HG03521 (cell line): ENCODE results near the gene KCNAB1.
"Not testable (repeated sequence)": the region's sequence is repeated elsewhere in the genome, so short reads cannot be mapped to it uniquely, and the experiment has no call there.

ENCODE experiments used
- ATAC-seq: cut with Tn5 transposase; IDR thresholded peaks from one replicate; pipeline ENCODE4 v1.9.1; 2021; ENCODE audit warnings: mild to moderate bottlenecking, moderate library complexity; ENCODE audit not compliant: unreplicated experiment

The KCNAB1 gene

DNA sequence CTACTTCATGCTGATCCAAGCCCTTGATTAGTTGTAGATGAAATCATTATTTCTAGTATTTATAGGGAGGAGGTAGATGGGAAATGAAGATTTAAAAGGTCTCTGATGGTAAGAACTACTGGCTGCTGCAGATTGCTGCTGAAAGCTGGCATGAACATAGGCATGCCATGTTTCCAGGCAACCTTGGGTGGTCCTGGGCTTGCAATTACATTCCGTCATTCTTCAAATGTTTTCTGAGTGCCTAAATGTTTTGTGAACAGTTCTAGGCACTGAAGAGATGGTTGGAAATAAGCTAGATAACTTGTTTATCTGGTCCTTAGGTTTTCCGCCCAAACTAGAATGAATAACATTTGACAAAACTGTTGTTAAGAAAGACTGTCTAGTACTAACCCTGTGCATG, 95.8 kb downstream of the KCNAB1 start:
- ATAC-seq, result no peak

DNA sequence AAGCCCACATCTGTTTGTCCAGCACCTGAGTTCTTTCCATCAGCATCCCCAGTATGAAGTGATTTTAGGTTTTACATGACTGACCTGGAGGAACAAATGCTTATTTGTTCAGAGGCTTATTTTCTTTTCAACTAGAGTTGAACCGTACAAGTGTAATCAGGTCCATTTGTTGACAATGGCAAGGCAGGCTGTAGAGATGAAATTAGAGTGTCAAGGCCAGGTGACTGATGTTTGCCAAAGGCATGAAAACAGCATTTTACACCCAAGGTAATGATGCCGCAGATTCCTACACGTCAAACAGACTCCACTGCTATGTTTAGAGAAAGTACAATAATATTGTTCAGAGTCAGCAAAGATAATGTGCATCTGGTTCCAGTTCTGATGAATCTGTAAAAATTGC, 96.5 kb downstream of the KCNAB1 start:
- no peak for ATAC-seq

DNA sequence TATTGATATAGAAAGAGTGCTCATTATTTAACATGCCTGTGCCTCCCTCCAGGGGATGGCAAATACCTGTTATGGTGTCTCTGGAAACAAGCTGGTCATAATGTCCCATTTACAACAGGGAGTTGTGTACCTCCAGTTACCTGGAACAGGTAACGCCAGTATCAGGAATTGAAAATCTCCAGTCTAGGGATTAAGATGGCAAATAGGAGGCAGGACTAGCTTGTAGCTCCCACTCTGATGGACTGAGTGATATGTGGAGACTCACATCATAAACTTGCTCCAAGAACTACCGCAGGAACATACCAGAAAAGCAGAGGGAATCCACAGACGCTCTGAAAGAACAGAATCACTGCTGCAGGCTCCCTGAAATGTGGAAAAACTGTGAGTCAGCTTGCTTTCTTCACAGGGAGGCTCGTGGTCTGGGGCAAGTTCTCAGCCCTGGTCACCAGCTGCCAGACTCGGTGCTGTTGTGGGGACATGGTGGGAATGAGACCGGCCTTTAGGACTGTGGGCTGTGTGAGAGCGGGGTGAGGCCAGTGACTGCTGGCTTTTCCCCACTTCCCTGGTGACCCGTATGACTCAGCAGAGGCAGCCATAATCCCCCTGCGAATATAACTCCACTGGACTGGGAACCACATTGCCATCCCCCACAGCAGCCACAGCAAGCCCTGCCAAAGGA, 97.4 kb downstream of the KCNAB1 start:
- ATAC-seq, result no peak

DNA sequence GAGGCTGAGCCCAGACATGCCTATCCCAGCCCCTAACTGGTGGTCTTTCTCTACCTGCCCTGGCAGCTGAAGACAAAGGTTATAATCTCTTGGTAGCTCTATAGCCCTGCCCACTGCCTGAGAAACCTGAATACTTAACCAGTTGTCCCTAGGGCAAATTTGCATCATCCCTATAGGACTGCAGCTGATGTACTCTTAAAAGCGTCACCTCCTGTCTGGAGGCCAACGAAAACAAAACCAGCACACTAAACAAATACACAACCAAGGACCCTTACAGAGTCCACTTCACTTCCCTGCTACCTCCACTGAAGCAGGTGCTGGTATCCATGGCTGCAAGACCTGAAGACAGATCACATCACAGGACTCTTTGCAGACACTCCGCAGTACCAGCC, 98.0 kb downstream of the KCNAB1 start:
- ATAC-seq, result no peak

DNA sequence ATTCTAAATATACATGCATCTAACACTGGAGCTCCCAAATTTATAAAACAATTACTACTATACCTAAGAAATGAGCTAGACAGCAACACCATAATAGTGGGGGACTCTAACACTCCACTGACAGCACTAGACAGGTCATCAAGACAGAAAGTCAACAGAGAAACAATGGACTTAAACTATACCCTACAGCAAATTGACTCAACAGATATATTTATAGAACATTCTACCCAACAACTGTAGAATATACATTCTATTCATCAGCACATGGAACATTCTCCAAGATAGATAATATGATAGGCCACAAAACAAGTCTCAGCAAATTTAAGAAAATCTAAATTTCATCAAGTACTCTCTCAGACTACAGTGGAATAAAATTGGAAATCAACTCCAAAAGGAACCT, 102.0 kb downstream of the KCNAB1 start:
- not testable (repeated sequence) for ATAC-seq

DNA sequence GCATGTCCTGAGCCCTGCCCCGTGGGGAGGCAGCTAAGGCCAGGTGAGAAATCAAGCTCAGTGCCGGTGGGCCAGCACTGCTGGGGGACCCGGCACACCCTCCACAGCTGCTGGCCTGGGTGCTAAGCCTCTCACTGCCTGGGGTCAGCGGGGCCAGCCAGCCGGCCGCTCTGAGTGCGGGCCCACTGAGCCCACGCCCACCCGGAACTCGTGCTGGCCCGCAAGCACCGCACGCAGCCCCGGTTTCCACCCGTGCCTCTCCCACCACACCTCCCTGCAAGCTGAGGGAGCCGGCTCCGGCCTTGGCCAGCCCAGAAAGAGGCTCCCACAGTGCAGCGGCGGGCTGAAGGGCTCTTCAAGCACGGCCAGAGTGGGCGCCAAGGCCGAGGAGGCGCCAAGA, 103.7 kb downstream of the KCNAB1 start:
- not testable (repeated sequence) for ATAC-seq

DNA sequence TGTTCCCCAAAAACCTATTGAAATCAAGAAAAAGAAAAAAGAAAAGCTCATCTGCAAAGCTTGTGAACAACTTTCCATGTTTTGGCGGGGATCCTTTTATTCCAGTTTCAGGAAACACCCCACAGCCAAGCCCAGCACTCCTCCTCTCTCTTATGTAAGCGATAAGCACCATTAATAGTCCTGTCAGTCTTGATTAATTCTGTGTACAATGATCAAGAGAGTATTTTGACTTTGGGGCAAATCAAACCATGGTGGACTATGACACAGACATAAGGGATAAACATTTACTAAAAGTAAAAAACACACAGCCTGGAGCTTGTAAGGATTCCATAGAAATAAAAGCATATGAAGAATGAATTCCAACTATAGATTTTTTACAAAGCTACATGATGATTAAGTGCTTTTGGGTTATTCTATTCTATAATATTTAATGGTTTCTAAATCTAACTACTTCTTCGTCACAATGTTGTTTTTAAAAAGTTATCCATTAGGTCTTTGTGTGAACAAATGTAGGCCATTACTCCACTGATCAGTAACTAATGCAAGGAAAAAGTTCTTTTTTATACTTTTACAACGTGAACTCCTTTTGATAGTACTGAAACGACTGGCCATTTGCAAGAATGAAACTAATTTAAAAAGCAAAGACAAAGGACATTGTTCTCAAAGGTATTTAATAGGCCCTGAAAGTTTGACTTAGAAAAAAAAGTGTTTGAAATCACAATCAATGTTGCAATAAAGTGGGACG, 106.5 kb downstream of the KCNAB1 start:
- no peak for ATAC-seq

DNA sequence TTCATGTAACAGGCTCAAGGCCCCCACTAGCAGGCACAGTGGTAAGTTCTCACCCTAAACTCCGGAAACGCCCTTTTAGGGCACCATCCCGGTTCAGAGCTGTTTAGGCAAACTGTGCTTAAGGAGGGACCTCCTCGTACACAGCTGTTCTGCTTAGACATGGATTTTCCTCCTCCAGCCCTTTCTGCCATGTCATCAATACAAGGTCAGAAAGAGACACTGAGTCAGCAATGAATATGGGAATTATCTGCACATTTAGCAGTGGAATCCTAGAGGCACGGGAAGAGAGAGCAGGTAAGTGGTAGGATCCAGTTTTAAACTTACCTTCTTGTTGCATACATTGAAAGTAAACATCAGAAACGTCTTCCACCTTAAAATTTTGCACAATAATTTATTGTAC, 107.3 kb downstream of the KCNAB1 start:
- ATAC-seq, result no peak

DNA sequence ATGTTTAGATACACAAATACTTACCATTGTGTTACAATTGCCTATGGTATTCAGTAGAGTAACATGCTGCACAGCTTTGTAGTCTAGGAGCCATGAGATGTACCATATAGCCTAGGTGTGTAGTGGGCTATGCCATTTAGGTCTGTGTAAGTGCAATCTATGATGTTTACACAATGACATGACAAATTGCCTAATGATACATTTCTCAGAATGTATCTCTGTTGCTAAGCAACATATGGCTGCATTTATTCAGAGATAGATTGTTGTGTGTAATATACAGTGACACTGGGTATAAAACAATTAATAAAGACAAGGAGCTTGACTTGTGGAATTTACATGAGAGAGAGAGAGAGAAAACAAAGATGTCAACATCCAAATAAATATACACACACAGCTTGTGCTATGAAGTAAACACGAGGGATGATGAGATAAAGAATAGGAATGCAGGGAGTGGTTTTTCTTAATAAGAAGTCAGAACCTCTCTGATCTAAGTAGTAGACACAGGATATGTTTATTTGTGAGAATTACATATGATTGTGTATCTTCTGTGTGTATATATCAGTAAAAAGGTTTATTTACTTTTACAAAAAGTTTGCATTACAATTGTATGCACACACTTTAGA, 110.0 kb downstream of the KCNAB1 start:
- no peak for ATAC-seq

DNA sequence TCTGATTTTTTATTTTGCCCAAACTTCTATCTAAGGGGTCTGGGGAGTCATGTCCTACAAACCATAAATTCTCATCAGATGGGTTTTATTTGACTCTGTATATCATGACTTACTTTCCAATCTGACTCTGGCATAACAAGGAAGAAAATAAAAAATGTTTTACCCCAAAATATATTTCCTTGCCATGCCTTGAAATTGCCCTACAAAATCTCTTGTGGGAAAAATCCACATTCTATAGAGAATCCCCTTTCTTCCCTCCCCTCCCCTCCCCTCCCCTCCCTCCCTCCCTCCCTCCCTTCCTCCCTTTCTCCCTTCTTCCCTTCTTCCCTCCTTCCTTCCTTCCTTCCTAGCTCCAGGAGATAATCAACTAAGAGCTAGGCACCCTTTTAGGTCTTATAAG, 110.8 kb downstream of the KCNAB1 start:
- not testable (repeated sequence) for ATAC-seq

DNA sequence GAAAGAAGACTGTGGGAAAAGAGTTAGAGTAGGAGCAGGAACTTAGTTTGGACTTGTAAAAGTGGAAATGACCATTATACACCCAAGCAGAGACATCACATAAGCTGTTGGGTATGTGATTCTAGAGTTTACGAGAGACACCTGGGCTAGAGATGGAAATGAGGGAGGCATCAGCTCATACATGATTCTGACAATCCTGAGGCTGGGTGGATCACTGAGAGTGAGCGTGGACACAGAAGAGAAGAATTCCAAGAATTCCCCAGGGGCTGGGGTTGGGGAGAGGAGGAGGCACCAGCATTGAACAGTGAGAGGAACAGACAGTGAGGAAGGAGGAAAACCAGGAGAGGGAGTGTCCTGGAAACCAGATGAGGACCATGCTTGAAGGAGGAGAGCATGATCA, 113.5 kb downstream of the KCNAB1 start:
- no peak for ATAC-seq

DNA sequence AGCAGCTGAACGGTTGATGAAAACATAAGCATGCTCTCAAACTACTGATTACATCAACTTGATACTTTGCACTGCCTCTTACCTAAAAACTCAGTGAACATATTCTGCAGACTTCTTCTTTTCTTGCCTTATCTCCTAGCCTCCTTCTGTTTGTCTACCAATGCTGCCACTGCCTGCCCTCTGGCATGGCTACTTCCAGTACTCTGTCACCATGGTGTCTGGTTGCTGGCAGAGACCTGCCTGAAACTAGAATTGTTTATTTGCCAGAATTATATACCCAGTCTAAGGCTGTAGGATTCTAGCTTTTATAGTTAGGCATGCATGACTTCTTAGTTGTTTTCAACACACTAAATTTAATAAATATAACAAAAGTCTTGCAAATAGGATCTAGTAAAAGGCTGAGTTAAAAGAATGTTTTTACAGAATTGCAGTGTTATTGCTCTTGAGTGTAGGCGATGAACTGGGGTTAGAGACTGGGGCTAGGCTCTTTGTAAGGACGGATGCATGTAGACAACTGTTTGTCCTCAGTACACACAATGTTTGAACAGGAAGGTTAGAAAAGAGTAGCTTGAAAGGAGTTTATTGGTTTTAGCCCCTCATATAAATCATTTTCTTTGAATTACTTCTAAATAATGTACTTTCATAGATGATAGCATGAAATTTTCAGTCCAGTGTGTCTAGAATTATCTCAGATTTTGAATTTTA, 116.3 kb downstream of the KCNAB1 start:
- no peak for ATAC-seq

DNA sequence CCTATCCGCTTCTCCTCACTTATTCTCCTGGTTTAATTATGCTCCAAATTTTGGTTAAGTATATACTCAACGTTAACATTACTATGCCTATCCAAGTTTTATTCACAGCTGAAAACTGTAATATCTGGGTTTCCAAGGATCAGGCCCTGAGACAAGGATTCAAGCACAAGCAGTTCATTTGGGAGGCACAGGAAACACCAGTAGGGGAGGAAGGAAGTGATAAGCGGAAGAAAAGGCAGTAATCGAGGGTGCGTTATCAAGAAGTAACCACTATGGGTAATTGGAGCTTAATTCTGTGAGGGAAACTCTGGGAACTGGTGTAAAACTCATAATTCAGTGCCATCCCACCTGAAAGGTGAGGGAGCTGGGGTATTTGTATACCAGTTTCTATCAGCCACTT, 120.3 kb downstream of the KCNAB1 start:
- ATAC-seq, result no peak

DNA sequence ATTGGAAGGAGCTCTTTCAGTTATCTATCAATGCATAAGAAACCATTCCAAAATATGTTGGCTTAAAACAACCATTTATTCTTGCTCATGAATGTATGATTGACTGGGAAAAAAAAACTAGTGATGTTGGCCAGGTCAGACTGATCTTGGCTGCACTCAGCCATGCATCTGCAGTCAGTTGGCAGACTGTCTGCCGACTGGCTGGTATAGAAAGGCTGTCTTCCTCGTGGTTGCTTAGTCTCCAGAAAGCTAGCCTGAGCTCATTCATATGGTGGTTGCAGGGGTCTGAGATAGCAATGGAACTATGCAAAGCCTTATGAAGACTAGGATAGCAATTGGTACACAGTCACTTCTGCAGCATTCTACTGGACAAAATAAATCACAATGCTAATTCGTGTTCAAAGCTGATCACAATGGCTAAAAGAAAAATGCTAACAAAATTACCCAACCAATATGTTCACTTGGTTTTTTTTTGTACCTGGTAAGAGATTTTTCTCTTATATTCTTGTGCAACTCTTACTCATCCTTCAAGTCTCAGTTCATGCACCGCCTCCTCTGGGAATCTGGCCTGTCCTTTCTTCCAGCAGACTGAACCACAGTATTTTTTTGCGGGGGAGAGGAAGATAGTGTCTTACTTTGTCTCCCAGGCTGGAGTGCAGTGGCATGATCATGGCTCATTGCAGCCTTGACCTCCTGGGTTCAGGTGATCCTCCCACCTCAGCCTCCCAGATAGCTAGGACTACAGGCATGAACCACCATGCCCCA, 126.8 kb downstream of the KCNAB1 start:
- ATAC-seq, result no peak

DNA sequence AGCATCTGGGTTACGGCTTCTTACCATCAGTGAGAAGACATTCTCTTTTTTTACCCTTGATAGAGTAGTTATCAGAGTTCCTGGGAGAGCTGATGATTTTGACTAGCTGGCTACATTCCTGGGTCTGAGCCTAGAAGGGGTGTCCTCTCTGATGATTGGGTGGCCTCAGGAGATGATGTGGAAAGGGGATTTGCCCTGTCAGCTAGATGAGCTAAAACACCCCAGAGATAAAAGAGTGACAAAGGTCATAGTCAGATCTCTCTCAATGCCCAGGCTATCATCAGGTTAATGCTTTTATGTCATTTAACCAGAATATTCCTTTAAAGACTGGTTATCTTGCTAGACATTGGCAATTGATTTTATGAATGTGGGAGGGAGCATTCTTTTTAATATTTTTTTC, 130.2 kb downstream of the KCNAB1 start:
- ATAC-seq, result no peak

DNA sequence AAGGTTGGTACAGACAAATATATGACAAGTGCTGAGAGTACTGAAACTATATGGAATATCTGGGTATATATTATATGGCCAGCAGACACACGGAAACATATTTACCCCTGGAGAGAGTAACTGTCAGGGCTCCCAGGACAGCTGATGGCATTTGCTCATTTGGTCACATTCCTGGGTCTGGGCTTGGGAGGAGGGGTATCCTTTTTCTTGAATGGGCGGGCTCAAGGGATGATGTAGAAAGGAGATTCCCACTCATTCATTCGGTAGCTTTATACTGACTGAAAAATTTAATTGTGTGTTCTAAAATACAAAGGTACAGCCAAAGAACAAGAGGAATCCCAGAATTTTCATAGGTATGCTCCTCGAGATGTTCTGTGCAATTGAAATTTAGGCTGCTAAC, 131.0 kb downstream of the KCNAB1 start:
- no peak for ATAC-seq

DNA sequence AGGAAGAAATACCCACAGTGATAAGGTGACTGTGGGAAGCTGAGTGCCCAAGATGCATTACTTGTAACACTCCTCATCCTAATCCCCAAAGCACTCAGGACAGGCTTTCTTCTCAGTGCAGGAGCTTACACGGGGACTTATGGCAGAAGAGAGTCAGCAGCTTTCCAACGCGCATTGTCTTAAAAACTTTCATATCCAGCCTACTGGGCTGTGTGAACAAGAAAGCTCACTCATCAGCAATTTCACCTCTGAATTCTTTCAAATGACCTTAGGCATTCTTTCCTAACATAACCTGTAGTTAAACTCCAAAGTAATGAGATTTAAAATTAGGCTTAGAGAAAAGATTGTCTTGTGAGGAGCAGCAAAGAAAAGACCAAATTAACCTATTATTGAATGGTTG, 132.3 kb downstream of the KCNAB1 start:
- ATAC-seq, result no peak

DNA sequence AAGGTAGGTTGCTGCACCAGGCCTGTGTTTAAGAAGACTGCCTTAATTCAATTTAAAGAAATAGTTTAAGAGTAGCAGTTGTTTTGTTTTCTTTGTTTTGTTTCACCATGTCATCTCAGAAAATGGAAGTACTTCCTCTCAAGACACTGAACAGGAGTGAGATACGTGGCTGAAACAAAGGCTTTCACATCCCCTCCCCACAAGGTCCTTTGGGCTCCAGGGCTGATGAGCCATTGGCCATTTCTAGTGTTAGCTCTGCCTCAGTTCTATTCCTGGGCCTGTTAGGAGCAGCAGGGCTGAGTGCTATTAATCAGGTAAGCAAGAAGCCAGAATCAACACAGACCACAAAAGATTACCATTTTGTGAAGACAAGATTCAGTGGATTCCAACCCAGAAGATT, 132.8 kb downstream of the KCNAB1 start:
- ATAC-seq, result peak; percentile 52

DNA sequence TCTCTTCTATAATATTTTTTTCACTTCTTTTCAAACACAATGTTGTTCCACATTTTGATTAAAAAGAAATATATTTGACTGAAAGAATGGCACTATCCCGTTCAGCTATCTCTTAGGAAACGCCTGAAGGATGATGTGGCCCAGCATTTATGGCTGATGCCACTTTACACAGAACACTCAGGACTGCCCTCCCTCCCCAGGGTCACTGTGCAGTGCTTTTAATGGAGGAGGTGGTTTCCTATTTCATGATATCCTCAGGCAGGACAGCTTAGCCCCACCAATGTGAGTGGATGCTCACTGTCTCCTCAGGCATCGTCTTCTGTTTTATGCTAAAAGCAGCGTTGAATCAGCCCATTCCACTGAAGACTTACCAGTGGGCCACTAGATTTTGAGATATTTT, 135.9 kb downstream of the KCNAB1 start:
- ATAC-seq, result no peak

DNA sequence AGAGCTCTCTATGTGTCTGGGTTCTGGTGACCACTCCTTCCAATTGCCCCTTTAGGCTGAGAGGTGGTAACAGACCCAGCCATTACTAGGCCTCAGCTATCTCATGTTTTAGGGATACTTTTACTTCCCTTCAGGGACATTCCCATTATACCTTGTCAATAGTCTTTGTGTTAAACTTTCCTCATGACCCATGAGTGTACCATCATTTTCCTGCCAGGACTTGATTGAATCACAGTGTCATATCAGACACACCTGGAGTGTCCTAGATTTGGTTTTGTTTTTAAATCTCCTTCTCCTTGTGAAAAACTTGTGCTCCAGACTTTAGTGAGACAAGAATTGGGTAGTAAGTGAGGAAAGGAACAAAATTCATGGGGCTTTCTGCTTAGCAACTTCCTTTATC, 136.6 kb downstream of the KCNAB1 start:
- no peak for ATAC-seq

DNA sequence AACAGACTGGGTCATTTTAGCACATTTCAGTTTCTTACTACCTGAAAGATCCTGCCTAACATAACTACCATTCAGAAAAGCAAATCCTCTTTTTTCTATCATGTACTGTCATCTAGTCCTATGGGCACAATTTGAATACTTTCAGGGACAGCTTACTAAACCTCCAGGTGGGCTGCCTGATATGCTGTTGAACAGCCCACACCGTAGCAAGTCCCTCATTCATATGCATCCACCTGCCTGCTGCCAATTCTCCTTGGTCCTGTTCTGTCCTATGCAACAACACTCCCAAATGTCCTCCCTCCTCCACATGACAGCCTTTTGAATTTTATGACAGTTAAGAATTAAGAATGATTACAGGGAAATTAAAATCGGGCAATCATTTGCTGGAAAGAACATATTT, 137.9 kb downstream of the KCNAB1 start:
- no peak for ATAC-seq
